Epithelial cell of proximal tubule (primary cell): ENCODE data around the gene ACTL8. TPM values are rescaled to one million over a fixed set of nuclear protein-coding genes. Genes with fewer than 3 reads are reported as not detected.

Experiments used
- DNase-seq: peaks from one replicate; pipeline ENCODE4 v3.0.0-alpha.2; 2011; ENCODE audit warnings: low read depth
- H3K4me3 ChIP-seq: 2 replicates; pipeline ENCODE4 v1.5.1; 2011; ENCODE audit warnings: low read depth, mild to moderate bottlenecking, low read length
- CTCF ChIP-seq: conservative IDR thresholded peaks from 2 replicates; pipeline ENCODE4 v1.5.1; 2012; ENCODE audit warnings: low read depth, mild to moderate bottlenecking, low read length
- total RNA-seq: library from RNA; depleted of rRNA; stranded (reverse); fragments of >200 nt; gene quantifications from 2 replicates; pipeline ENCODE4 v1.2.3, GENCODE V29; 2015

Gene ACTL8
- total RNA-seq, 1 donor from 2014 or later: not detected

- no peak for TF ChIP-seq CTCF
Measured at GRCh38 chr1:17773591-17774326, 18.6 kb downstream of the ACTL8 start.

DNA sequence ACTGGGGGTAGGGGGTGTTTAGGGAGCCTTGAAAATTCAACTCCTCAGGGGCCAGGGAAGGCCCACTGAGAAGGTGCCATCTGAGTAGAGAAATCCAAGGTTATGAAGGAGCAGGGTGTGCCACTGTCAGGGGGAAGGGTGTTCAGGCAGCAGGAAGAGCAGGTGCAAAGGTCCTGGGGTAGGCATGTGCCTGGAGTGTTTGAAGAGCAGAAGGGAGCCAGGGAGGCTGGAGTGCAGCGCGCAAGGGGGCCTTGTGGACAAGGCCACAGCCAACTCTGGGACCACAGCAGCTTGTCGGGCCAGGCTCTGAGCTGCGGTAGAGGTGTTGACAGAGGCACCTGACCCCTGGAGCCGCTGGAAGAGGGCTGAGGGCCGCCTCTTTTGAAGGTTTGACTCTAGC is 19.3 kb downstream of the ACTL8 start:
- DNase-seq: no peak
- H3K4me3 ChIP-seq: no peak overlapping the region
- no peak for TF ChIP-seq CTCF

More at GRCh38 chr1:17773591-17774326, 18.6 kb downstream of the ACTL8 start:
- H3K4me3 ChIP-seq: no peak overlapping the region
- no peak for DNase-seq

DNA sequence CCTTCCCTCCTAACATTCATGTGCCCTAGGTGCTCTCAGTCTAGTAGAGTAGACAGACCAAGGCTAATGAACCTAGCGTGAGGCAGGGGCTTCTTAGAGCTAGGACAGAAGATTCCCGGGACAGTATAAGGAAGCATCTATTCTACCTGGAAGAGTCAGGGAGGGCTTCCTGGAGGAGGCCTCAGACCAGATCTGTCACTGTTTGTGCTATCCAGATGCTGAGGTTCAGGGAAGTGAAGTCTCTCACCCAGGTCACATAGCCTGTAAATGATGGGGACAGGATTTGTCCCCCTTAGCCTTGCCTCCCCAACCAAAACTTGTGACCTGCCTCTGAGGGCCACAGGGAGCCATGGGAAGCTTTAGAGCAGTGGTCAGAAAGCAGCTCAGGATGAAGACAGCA is 20.7 kb downstream of the ACTL8 start:
- no peak for TF ChIP-seq CTCF
- H3K4me3 ChIP-seq: no peak overlapping the region
- no peak for DNase-seq

DNA sequence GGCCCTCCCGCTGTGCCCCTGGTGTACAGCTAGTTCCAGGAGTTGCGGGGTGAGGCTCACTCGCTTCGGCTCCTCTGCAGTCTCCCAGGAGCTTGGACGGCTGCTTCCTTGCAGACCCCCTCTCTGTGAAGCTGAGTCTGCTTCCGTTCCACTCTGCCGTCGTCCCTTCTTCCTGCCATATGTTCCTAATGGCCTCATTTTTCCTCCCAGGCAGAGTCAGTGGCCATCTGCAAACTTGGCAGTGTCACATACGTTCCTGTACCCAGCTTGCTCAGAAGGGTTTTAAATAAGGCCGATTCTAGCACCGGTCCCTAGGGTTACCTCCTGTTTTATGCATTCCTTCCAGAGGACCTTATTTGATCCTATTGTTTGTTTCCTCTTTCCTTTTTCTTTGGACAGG is 21.3 kb downstream of the ACTL8 start:
- H3K4me3 ChIP-seq: no peak overlapping the region
- no peak for TF ChIP-seq CTCF
- DNase-seq: no peak

- H3K4me3 ChIP-seq: no peak overlapping the region
- DNase-seq: no peak
- TF ChIP-seq CTCF: no peak
Measured at GRCh38 chr1:17777330-17777729, 22.2 kb downstream of the ACTL8 start.

- no peak for TF ChIP-seq CTCF
- H3K4me3 ChIP-seq: no peak overlapping the region
- no peak for DNase-seq
Measured at GRCh38 chr1:17777818-17778217, 22.7 kb downstream of the ACTL8 start.

GRCh38 chr1:17780916-17781315 is 25.8 kb downstream of the ACTL8 start:
- no peak for DNase-seq
- no peak for TF ChIP-seq CTCF
- no peak overlapping the region for H3K4me3 ChIP-seq
